Measurements from ENCODE around the gene SLC49A4.

DNA sequence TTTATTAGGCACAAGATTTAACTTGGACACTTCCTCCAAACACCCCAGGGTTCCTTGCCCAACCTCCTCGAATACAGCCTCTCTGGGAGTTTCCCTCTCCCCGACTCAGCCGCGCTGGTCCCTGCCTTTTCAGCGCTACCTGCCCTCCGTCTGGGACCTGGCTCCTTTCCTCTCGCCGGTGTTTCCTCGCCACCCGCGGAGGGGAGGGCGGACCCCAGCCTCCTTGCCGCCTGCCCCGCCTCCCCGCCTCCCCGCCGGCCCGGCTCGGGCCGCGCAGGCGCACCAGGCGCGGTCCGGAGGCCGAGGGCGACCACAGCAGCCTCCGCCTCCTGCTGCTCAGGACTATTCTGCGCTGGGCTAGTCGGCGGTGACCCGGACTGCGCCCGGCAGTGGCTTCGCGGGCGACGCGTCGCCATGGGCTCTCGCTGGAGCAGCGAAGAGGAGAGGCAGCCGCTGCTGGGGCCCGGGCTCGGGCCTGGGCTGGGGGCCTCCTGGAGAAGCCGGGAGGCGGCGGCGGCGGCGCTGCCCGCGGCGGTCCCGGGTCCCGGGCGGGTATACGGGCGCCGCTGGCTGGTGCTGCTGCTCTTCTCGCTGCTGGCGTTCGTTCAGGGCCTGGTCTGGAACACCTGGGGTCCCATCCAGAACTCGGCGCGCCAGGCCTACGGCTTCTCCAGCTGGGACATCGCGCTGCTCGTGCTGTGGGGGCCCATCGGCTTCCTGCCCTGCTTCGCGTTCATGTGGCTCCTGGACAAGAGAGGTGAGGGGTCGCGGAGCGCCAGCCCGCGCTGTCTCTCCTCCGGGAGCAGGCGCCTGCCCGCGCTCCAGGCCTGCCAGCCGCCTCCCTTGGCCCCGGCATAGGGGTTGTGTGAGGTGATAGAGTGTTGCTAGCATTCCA, at the start of gene SLC49A4:
- TF ChIP-seq POLR2A (IDR thresholded peaks at IDR 0.05): peak in 1 of 2 donors; percentile 32
- TF ChIP-seq, protein P1, sequence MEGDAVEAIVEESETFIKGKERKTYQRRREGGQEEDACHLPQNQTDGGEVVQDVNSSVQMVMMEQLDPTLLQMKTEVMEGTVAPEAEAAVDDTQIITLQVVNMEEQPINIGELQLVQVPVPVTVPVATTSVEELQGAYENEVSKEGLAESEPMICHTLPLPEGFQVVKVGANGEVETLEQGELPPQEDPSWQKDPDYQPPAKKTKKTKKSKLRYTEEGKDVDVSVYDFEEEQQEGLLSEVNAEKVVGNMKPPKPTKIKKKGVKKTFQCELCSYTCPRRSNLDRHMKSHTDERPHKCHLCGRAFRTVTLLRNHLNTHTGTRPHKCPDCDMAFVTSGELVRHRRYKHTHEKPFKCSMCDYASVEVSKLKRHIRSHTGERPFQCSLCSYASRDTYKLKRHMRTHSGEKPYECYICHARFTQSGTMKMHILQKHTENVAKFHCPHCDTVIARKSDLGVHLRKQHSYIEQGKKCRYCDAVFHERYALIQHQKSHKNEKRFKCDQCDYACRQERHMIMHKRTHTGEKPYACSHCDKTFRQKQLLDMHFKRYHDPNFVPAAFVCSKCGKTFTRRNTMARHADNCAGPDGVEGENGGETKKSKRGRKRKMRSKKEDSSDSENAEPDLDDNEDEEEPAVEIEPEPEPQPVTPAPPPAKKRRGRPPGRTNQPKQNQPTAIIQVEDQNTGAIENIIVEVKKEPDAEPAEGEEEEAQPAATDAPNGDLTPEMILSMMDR (IDR thresholded peaks at IDR 0.05): no peak

Measured in lower leg skin (tissue), 3 donors.